ENCODE data around the gene MDFI.

MDFI gene

GRCh38 chr6:41652866-41653652 is 14.8 kb downstream of the MDFI start:
- no peak for DNase-seq (ENCODE audit: low read depth)
- H3K4me3 ChIP-seq (ENCODE audit: low read depth, low read length): no peak overlapping the region
- no peak for TF ChIP-seq CTCF (IDR thresholded peaks at IDR 0.05; ENCODE audit: insufficient read depth, low read depth, low read length, missing control alignments)

DNA sequence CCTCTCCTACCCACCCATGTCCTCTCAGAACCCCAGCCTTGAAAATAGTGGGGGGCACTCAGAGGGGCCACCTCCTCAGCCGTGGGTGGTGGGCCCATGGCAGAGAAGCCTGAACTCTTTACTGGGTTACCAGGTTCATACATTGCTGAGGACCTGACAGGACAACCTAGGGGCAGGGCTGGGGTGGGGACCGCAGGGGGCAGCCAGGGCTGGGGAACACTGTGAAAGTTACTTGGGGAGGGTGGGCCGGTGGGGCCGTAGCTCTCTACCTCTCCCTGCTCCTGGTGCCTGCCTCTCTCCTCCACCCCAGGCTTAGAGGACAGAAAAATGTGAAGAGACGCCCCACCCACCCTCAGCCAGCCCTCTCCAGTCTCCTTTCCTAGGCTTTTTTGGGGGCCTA is 15.4 kb downstream of the MDFI start:
- TF ChIP-seq CTCF (IDR thresholded peaks at IDR 0.05; ENCODE audit: insufficient read depth, low read depth, low read length, missing control alignments): no peak
- no peak overlapping the region for H3K4me3 ChIP-seq (ENCODE audit: low read depth, low read length)
- no peak for DNase-seq (ENCODE audit: low read depth)

- TF ChIP-seq CTCF (IDR thresholded peaks at IDR 0.05; ENCODE audit: insufficient read depth, low read depth, low read length, missing control alignments): no peak
- H3K4me3 ChIP-seq (ENCODE audit: low read depth, low read length): no peak overlapping the region
- no peak for DNase-seq (ENCODE audit: low read depth)
Observed at GRCh38 chr6:41654151-41654697, 16.0 kb downstream of the MDFI start.

GRCh38 chr6:41654698-41655151 is 16.5 kb downstream of the MDFI start:
- no peak for DNase-seq (ENCODE audit: low read depth)
- no peak overlapping the region for H3K4me3 ChIP-seq (ENCODE audit: low read depth, low read length)

GRCh38 chr6:41655176-41655575 is 16.9 kb downstream of the MDFI start:
- DNase-seq (ENCODE audit: low read depth): no peak
- no peak for TF ChIP-seq CTCF (IDR thresholded peaks at IDR 0.05; ENCODE audit: insufficient read depth, low read depth, low read length, missing control alignments)
- H3K4me3 ChIP-seq (ENCODE audit: low read depth, low read length): no peak overlapping the region

More at GRCh38 chr6:41654698-41655151, 16.5 kb downstream of the MDFI start:
- TF ChIP-seq CTCF (IDR thresholded peaks at IDR 0.05; ENCODE audit: insufficient read depth, low read depth, low read length, missing control alignments): no peak

- no peak for DNase-seq (ENCODE audit: low read depth)
- TF ChIP-seq CTCF (IDR thresholded peaks at IDR 0.05; ENCODE audit: insufficient read depth, low read depth, low read length, missing control alignments): no peak
- no peak overlapping the region for H3K4me3 ChIP-seq (ENCODE audit: low read depth, low read length)
Observed at GRCh38 chr6:41655646-41656001, 17.4 kb downstream of the MDFI start.

Measured in GM12865 (cell line).